HepG2 (cell line): ENCODE data around the gene ACTN1. TPM values are rescaled to one million over a fixed set of nuclear protein-coding genes. Genes with fewer than 3 reads are reported as not detected.

Source experiments
- ARHGAP35 ChIP-seq: sonication (generic); formaldehyde crosslinking; IDR thresholded peaks from 2 replicates; pipeline ENCODE4 v1.9.0; 2022; ENCODE audit warnings: mild to moderate bottlenecking, inconsistent platforms, moderate library complexity, missing genetic modification reagents, borderline replicate concordance
- BATF2 ChIP-seq: sonication (generic); formaldehyde crosslinking; IDR thresholded peaks from 2 replicates; pipeline ENCODE4 v1.8.0; 2022; ENCODE audit warnings: mild to moderate bottlenecking, missing genetic modification reagents, moderate library complexity
- BRF2 ChIP-seq: sonication (generic); formaldehyde crosslinking; IDR thresholded peaks from 2 replicates; pipeline ENCODE4 v1.8.1; 2022; ENCODE audit warnings: mild to moderate bottlenecking, missing genetic modification reagents
- HDAC2 ChIP-seq: sonication (generic); formaldehyde crosslinking; IDR thresholded peaks from 2 replicates; pipeline ENCODE4 v1.4.0; 2020; ENCODE audit warnings: missing genetic modification reagents
- MAFK ChIP-seq, 2 experiments: IDR thresholded peaks in 1 of 2; conservative IDR thresholded peaks in 1 of 2; 2 replicates each; pipeline ENCODE4 v1.6.1; 2011; ENCODE audit warnings: improper control_type of control experiment in 2 of 2, low read length in 2 of 2
- MEIS1 ChIP-seq: sonication (generic); formaldehyde crosslinking; IDR thresholded peaks from 2 replicates; pipeline ENCODE4 v1.9.0; 2021; ENCODE audit warnings: mild to moderate bottlenecking, missing genetic modification reagents, moderate library complexity, borderline replicate concordance
- MXD1 ChIP-seq: sonication (generic); formaldehyde crosslinking; IDR thresholded peaks from 2 replicates; pipeline ENCODE4 v1.4.0; 2020; ENCODE audit warnings: mild to moderate bottlenecking, missing genetic modification reagents
- MYNN ChIP-seq: sonication (generic); formaldehyde crosslinking; IDR thresholded peaks from 2 replicates; pipeline ENCODE4 v1.4.0; 2020; ENCODE audit warnings: mild to moderate bottlenecking, low read depth, missing genetic modification reagents
- NAIF1 ChIP-seq: sonication (generic); formaldehyde crosslinking; IDR thresholded peaks from 2 replicates; pipeline ENCODE4 v1.5.0; 2020; ENCODE audit warnings: mild to moderate bottlenecking, missing genetic modification reagents, borderline replicate concordance
- RFXANK ChIP-seq: IDR thresholded peaks from 2 replicates; pipeline ENCODE4 v1.6.1; 2016
- SP2 ChIP-seq: sonication (generic); formaldehyde crosslinking; IDR thresholded peaks from 2 replicates; pipeline ENCODE4 v1.5.1; 2020; ENCODE audit warnings: mild to moderate bottlenecking, missing genetic modification reagents
- XRCC5 ChIP-seq: fragments of 200-400 bp; formaldehyde crosslinking; optimal IDR thresholded peaks from 2 replicates; pipeline ENCODE3; 2017; ENCODE audit warnings: mild to moderate bottlenecking, low read length
- ZNF589 ChIP-seq: sonication (generic); formaldehyde crosslinking; conservative IDR thresholded peaks from 2 replicates; pipeline ENCODE4 v1.8.0; 2022; ENCODE audit warnings: mild to moderate bottlenecking, moderate library complexity, missing genetic modification reagents
- ZNF639 ChIP-seq: conservative IDR thresholded peaks from 2 replicates; pipeline ENCODE4 v1.6.1; 2018; ENCODE audit warnings: missing genetic modification reagents
- ZNF891 ChIP-seq: sonication (generic); formaldehyde crosslinking; IDR thresholded peaks from 2 replicates; pipeline ENCODE4 v1.5.0; 2020; ENCODE audit warnings: mild to moderate bottlenecking, missing genetic modification reagents
- polyA plus RNA-seq, 8 experiments: library from polyadenylated mRNA; depleted of rRNA in 3 of 8; stranded (reverse) in 7 of 8; unstranded in 1 of 8; fragments of >200 nt; fragmentation: Illumina TruSeq in 4 of 8; extraction: Trizol in 4 of 8; gene quantifications; 2 replicates each; pipeline versions ENCODE4 v1.2.1 to v1.2.3, GENCODE V29; 2011 to 2016; ENCODE audit warnings: low read depth in 4 of 8, missing spikeins in 1 of 8, mixed read lengths in 1 of 8; ENCODE audit not compliant: insufficient read depth in 1 of 8
- total RNA-seq, 5 experiments: library from RNA; depleted of rRNA; stranded (reverse); fragments of >200 nt; fragmentation: Illumina TruSeq; extraction: Trizol; gene quantifications; 2 replicates each; pipeline ENCODE4 v1.2.3, GENCODE V29; 2016; ENCODE audit warnings: low read depth in 1 of 5

ACTN1 gene
- total and polyA plus RNA-seq, 2 of the 13 experiments (the other 11 are each of a cell fraction or from before 2014, with no cell fraction given) = 58.6 to 162 TPM

GRCh38 chr14:68936476-68936875 is 42.6 kb downstream of the ACTN1 start (continued):
- no peak for TF ChIP-seq MYNN (CRISPR knock-in tag)
- no peak for TF ChIP-seq SP2 (CRISPR knock-in tag)
- no peak for TF ChIP-seq ZNF589
- no peak for TF ChIP-seq BATF2 (CRISPR knock-in tag)
- no peak for TF ChIP-seq MAFK (conservative IDR thresholded peaks at IDR 0.05 in 1 of 2, IDR thresholded peaks at IDR 0.05 in 1 of 2; ENCODE audit: low read length in 2 of 2)
- no peak for TF ChIP-seq MEIS1 (CRISPR knock-in tag)
- no peak for TF ChIP-seq ZNF639 (CRISPR knock-in tag)
- no peak for TF ChIP-seq MXD1 (CRISPR knock-in tag)
- TF ChIP-seq XRCC5 = no peak
- TF ChIP-seq ARHGAP35 (CRISPR knock-in tag) = no peak
- no peak for TF ChIP-seq HDAC2 (CRISPR knock-in tag)
- no peak for TF ChIP-seq BRF2 (CRISPR knock-in tag)
- no peak for TF ChIP-seq RFXANK (CRISPR knock-in tag)
- TF ChIP-seq NAIF1 (CRISPR knock-in tag) = no peak
- TF ChIP-seq ZNF891 = no peak
